Thyroid gland (tissue), 4 donors: ENCODE results near the gene TECTB. TPM values are rescaled to one million over a fixed set of nuclear protein-coding genes. Genes with fewer than 3 reads are reported as not detected.

ENCODE experiments used
- DNase-seq, 2 donors: peaks; one replicate each; pipeline ENCODE4 v3.0.0-alpha.2; 2019
- H3K27ac ChIP-seq, 3 donors: fragments of 200-600 bp; sonication (generic); 1 replicate in 2 of 3; 2 replicates in 1 of 3; pipeline ENCODE4 v1.5.1; 2016 to 2019; ENCODE audit warnings: mild to moderate bottlenecking in 1 of 3, moderate library complexity in 1 of 3
- H3K27me3 ChIP-seq: fragments of 200-600 bp; sonication (generic); one replicate; pipeline ENCODE4 v1.5.1; 2019
- H3K36me3 ChIP-seq, 2 donors: fragments of 200-600 bp; sonication (generic); one replicate each; pipeline ENCODE4 v1.5.1; 2016 to 2019
- H3K4me1 ChIP-seq, 2 donors: fragments of 200-600 bp; sonication (generic); one replicate each; pipeline ENCODE4 v1.5.1; 2017 to 2019
- H3K4me3 ChIP-seq, 3 donors: fragments of 200-600 bp; sonication (generic); replicated peaks in 1 of 3; 1 replicate in 2 of 3; 2 replicates in 1 of 3; pipeline ENCODE4 v1.5.1; 2016; ENCODE audit warnings: mild to moderate bottlenecking in 1 of 3
- H3K9me3 ChIP-seq: fragments of 200-600 bp; sonication (generic); one replicate; pipeline ENCODE4 v1.5.1; 2017
- POLR2A ChIP-seq, 2 donors: fragments of 450-650 bp; IDR thresholded peaks; one replicate each; pipeline ENCODE4 v1.6.1; 2017; ENCODE audit warnings: antibody characterized with exemption in 2 of 2, mild to moderate bottlenecking in 2 of 2, moderate library complexity in 1 of 2
- WGBS, 2 donors: methylation state at CpG; one replicate each; pipeline ENCODE4 v1.1.5; 2017; 5-methylcytosine and 5-hydroxymethylcytosine counted together
- intact Hi-C: fragments of 100-400 bp; cut with DNase I; formaldehyde crosslinking; loops from one replicate; pipeline ENCODE4 v1.15.1; 2023
- total RNA-seq, 4 donors: library from RNA; depleted of rRNA; stranded (reverse); fragments of >200 nt; gene quantifications; one replicate each; pipeline ENCODE4 v1.2.3, GENCODE V29; 2016
- TF ChIP-seq, protein P1 (sequence below), 6 experiments: fragments of 200-600 bp in 3 of 6; fragments of 450-650 bp in 3 of 6; sonication (generic) in 3 of 6; IDR thresholded peaks; one replicate each; pipeline ENCODE4 v1.5.1; 2016 to 2019; ENCODE audit warnings: antibody characterized with exemption in 6 of 6, mild to moderate bottlenecking in 2 of 6, inconsistent platforms in 1 of 6, moderate library complexity in 1 of 6

TECTB gene
- total RNA-seq, 4 donors from 2014 or later = 0.29 to 0.89 (median 0.72) TPM

- no peaks in the 10 kb centered on the region for H3K36me3 ChIP-seq
- 74 to 84% methylated on average over 5 of the region's 5 CpGs for WGBS, 2 donors
- no peaks in the 10 kb centered on the region for H3K27me3 ChIP-seq
- intact Hi-C loops = no loop called here
- peaks cover 18 to 26% of the 10 kb centered on the region in 2 donors for H3K4me1 ChIP-seq
- TF ChIP-seq, protein P1, sequence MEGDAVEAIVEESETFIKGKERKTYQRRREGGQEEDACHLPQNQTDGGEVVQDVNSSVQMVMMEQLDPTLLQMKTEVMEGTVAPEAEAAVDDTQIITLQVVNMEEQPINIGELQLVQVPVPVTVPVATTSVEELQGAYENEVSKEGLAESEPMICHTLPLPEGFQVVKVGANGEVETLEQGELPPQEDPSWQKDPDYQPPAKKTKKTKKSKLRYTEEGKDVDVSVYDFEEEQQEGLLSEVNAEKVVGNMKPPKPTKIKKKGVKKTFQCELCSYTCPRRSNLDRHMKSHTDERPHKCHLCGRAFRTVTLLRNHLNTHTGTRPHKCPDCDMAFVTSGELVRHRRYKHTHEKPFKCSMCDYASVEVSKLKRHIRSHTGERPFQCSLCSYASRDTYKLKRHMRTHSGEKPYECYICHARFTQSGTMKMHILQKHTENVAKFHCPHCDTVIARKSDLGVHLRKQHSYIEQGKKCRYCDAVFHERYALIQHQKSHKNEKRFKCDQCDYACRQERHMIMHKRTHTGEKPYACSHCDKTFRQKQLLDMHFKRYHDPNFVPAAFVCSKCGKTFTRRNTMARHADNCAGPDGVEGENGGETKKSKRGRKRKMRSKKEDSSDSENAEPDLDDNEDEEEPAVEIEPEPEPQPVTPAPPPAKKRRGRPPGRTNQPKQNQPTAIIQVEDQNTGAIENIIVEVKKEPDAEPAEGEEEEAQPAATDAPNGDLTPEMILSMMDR (IDR thresholded peaks at IDR 0.05) = no peak
- TF ChIP-seq POLR2A (IDR thresholded peaks at IDR 0.05) = no peak
- no peak overlapping the region for H3K4me3 ChIP-seq
- no peaks in the 10 kb centered on the region for H3K9me3 ChIP-seq
- DNase-seq = no peak
- H3K27ac ChIP-seq = no peak overlapping the region
These were observed 52.1 kb downstream of the TECTB start for GRCh38 chr10:112335111-112335867.

DNA sequence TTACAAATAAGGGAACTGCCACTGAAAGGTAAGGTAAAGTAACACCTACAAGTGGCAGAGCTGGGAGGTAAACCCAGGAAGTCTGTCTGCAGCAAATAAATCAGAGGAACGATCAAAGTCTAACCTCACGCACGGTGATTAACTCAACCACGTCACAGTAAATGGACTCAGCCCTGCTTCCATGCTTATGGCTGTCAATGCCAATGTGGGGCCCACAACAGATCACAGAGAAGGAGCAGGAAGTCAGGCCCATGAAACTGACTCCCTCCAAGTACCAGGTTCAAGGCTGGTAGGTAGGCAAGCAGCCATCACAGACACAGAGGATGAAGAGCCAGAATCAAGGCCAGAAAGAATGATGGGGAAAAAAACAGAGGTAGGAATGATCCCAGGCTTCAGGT is 52.7 kb downstream of the TECTB start:
- no peaks in the 10 kb centered on the region for H3K9me3 ChIP-seq
- no peaks in the 10 kb centered on the region for H3K27me3 ChIP-seq
- intact Hi-C loops = no loop called here
- H3K27ac ChIP-seq = no peak overlapping the region
- TF ChIP-seq, protein P1 (IDR thresholded peaks at IDR 0.05) = no peak
- TF ChIP-seq POLR2A (IDR thresholded peaks at IDR 0.05) = no peak
- no peak overlapping the region for H3K4me3 ChIP-seq
- H3K36me3 ChIP-seq = no peaks in the 10 kb centered on the region
- WGBS, 2 donors = 79 to 81% methylated on average over 4 of the region's 4 CpGs
- peaks cover 13 to 20% of the 10 kb centered on the region in 2 donors for H3K4me1 ChIP-seq
- DNase-seq = no peak

- DNase-seq = no peak
- Histone ChIP-seq H3K27me3 (no peaks in the 10 kb centered on the region), H3K4me3 (no peak overlapping the region), H3K4me1 (peaks cover 5 to 12% of the 10 kb centered on the region in 2 donors), H3K27ac (no peak overlapping the region), H3K36me3 (no peaks in the 10 kb centered on the region), H3K9me3 (no peaks in the 10 kb centered on the region)
- TF ChIP-seq, protein P1 (IDR thresholded peaks at IDR 0.05) = no peak
- TF ChIP-seq POLR2A (IDR thresholded peaks at IDR 0.05) = no peak
- WGBS, 2 donors = 76 to 83% methylated on average over 5 of the region's 5 CpGs
- intact Hi-C loops = no loop called here
These were observed 53.5 kb downstream of the TECTB start for GRCh38 chr10:112336556-112337201.

- Histone ChIP-seq H3K27me3 (no peaks in the 10 kb centered on the region), H3K4me3 (no peak overlapping the region), H3K9me3 (no peaks in the 10 kb centered on the region), H3K4me1 (no peaks in the 10 kb centered on the region), H3K27ac (no peak overlapping the region), H3K36me3 (no peaks in the 10 kb centered on the region)
- no peak for TF ChIP-seq POLR2A (IDR thresholded peaks at IDR 0.05)
- TF ChIP-seq, protein P1 (IDR thresholded peaks at IDR 0.05) = no peak
- 80 to 88% methylated on average over 3 of the region's 3 CpGs for WGBS, 2 donors
- no peak for DNase-seq
- intact Hi-C loops = no loop called here
These were observed 55.8 kb downstream of the TECTB start for GRCh38 chr10:112338957-112339356.

GRCh38 chr10:112340601-112341000 is 57.4 kb downstream of the TECTB start:
- H3K27me3 ChIP-seq = no peaks in the 10 kb centered on the region
- 88 to 90% methylated on average over 2 of the region's 2 CpGs for WGBS, 2 donors
- no peak for DNase-seq
- no peaks in the 10 kb centered on the region for H3K4me1 ChIP-seq
- no peak overlapping the region for H3K27ac ChIP-seq
- no peaks in the 10 kb centered on the region for H3K9me3 ChIP-seq
- TF ChIP-seq POLR2A (IDR thresholded peaks at IDR 0.05) = no peak
- TF ChIP-seq, protein P1 (IDR thresholded peaks at IDR 0.05) = no peak
- intact Hi-C loops = no loop called here
- H3K36me3 ChIP-seq = no peaks in the 10 kb centered on the region
- H3K4me3 ChIP-seq = no peak overlapping the region
